HG02610 (cell line): Measurements from ENCODE around the gene MDP1.
A peak's percentile ranks its signal among the peaks of the same experiment; 100 is the strongest.
"Not testable (repeated sequence)": the region's sequence is repeated elsewhere in the genome, so short reads cannot be mapped to it uniquely, and the experiment has no call there.

Source experiments
- ATAC-seq: cut with Tn5 transposase; IDR thresholded peaks from one replicate; pipeline ENCODE4 v1.9.1; 2021; ENCODE audit warnings: mild to moderate bottlenecking, moderate library complexity; ENCODE audit not compliant: unreplicated experiment

Gene MDP1

GRCh38 chr14:24202538-24202937 lies 13.3 kb downstream of the MDP1 start:
- not testable (repeated sequence) for ATAC-seq

GRCh38 chr14:24198814-24199524 lies 16.9 kb downstream of the MDP1 start:
- ATAC-seq: no peak

- ATAC-seq: no peak
These were observed 18.8 kb downstream of the MDP1 start for GRCh38 chr14:24197056-24197450.

GRCh38 chr14:24196071-24197055 lies 19.5 kb downstream of the MDP1 start:
- no peak for ATAC-seq

- peak; percentile 84 for ATAC-seq
These were observed 20.4 kb downstream of the MDP1 start, which contains the start of gene TM9SF1 for GRCh38 chr14:24195186-24196070. TSS of gene TM9SF1 (minus strand) at chr14:24195441. CDS start at chr14:24195019, 422 bp downstream.

- ATAC-seq: no peak
These were observed 21.0 kb downstream of the MDP1 start for GRCh38 chr14:24194873-24195185.

- no peak for ATAC-seq
These were observed 21.5 kb downstream of the MDP1 start for GRCh38 chr14:24194186-24194872.

- no peak for ATAC-seq
These were observed 22.9 kb downstream of the MDP1 start for GRCh38 chr14:24192933-24193332.

- no peak for ATAC-seq
These were observed 25.4 kb downstream of the MDP1 start for GRCh38 chr14:24190416-24190815.

GRCh38 chr14:24189460-24189859 lies 26.4 kb downstream of the MDP1 start:
- no peak for ATAC-seq

- ATAC-seq: no peak
These were observed 26.8 kb downstream of the MDP1 start for GRCh38 chr14:24189059-24189375.

GRCh38 chr14:24188251-24189058 lies 27.4 kb downstream of the MDP1 start, which contains the start of gene IPO4:
TSS of gene IPO4 (minus strand) at chr14:24188816. CDS start at chr14:24188787, 29 bp downstream.
- ATAC-seq: peak; percentile 93

GRCh38 chr14:24187539-24187915 lies 28.3 kb downstream of the MDP1 start:
- no peak for ATAC-seq

- ATAC-seq: no peak
These were observed 28.9 kb downstream of the MDP1 start for GRCh38 chr14:24186831-24187538.

- no peak for ATAC-seq
These were observed 30.1 kb downstream of the MDP1 start for GRCh38 chr14:24185741-24186140.

- no peak for ATAC-seq
These were observed 30.8 kb downstream of the MDP1 start for GRCh38 chr14:24185026-24185425.

- ATAC-seq: no peak
These were observed 31.5 kb downstream of the MDP1 start for GRCh38 chr14:24184104-24184970.

- no peak for ATAC-seq
These were observed 32.8 kb downstream of the MDP1 start for GRCh38 chr14:24183014-24183481.
